ENCODE results near the gene TCF7L1. TPM values are rescaled to one million over a fixed set of nuclear protein-coding genes. Genes with fewer than 3 reads are reported as not detected.
A peak's percentile ranks its signal among the peaks of the same experiment; 100 is the strongest.

Gene TCF7L1
- polyA plus RNA-seq, 6 donors from 2014 or later = 0.35 TPM; not detected in 5

- no peaks in the 10 kb centered on the region for H3K36me3 Mint-ChIP-seq
- DNase-seq = no peak
- no peak overlapping the region for H3K27ac Mint-ChIP-seq
- H3K4me1 Mint-ChIP-seq = peaks cover 0 to 5% (median 3%) of the 10 kb centered on the region in 3 donors
- no peaks in the 10 kb centered on the region for H3K9me3 Mint-ChIP-seq
- ATAC-seq (ENCODE audit: low read depth in 2 of 2) = no peak
- H3K27me3 Mint-ChIP-seq = peaks cover 0 to 5% (median 5%) of the 10 kb centered on the region in 3 donors
- H3K4me3 Mint-ChIP-seq = no peak overlapping the region
Measured at GRCh38 chr2:85283641-85284040, 150.4 kb downstream of the TCF7L1 start.

GRCh38 chr2:85286918-85287317, 153.7 kb downstream of the TCF7L1 start:
- DNase-seq = no peak
- Mint-ChIP-seq H3K27me3 (no peaks in the 10 kb centered on the region), H3K27ac (peak overlapping the region in 1 of 6 donors; percentile 44), H3K4me1 (peaks cover 9 to 13% (median 12%) of the 10 kb centered on the region in 3 donors), H3K9me3 (no peaks in the 10 kb centered on the region), H3K4me3 (peak overlapping the region in 1 of 8 donors; percentile 16), H3K36me3 (no peaks in the 10 kb centered on the region)
- ATAC-seq (ENCODE audit: low read depth in 2 of 2) = no peak

GRCh38 chr2:85287721-85288120, 154.5 kb downstream of the TCF7L1 start:
- no peaks in the 10 kb centered on the region for H3K9me3 Mint-ChIP-seq
- ATAC-seq (ENCODE audit: low read depth in 2 of 2) (no peak), DNase-seq (no peak)
- H3K36me3 Mint-ChIP-seq = no peaks in the 10 kb centered on the region
- H3K4me3 Mint-ChIP-seq = no peak overlapping the region
- no peaks in the 10 kb centered on the region for H3K27me3 Mint-ChIP-seq
- H3K27ac Mint-ChIP-seq = peak overlapping the region in 1 of 6 donors; percentile 16
- peaks cover 9 to 13% (median 12%) of the 10 kb centered on the region in 3 donors for H3K4me1 Mint-ChIP-seq

GRCh38 chr2:85288244-85288725, 155.1 kb downstream of the TCF7L1 start:
- H3K4me1 Mint-ChIP-seq = peaks cover 9 to 13% (median 12%) of the 10 kb centered on the region in 3 donors
- no peaks in the 10 kb centered on the region for H3K36me3 Mint-ChIP-seq
- no peak overlapping the region for H3K4me3 Mint-ChIP-seq
- H3K9me3 Mint-ChIP-seq = no peaks in the 10 kb centered on the region
- H3K27ac Mint-ChIP-seq = no peak overlapping the region
- H3K27me3 Mint-ChIP-seq = no peaks in the 10 kb centered on the region
- ATAC-seq (ENCODE audit: low read depth in 2 of 2) = no peak
- no peak for DNase-seq

DNA sequence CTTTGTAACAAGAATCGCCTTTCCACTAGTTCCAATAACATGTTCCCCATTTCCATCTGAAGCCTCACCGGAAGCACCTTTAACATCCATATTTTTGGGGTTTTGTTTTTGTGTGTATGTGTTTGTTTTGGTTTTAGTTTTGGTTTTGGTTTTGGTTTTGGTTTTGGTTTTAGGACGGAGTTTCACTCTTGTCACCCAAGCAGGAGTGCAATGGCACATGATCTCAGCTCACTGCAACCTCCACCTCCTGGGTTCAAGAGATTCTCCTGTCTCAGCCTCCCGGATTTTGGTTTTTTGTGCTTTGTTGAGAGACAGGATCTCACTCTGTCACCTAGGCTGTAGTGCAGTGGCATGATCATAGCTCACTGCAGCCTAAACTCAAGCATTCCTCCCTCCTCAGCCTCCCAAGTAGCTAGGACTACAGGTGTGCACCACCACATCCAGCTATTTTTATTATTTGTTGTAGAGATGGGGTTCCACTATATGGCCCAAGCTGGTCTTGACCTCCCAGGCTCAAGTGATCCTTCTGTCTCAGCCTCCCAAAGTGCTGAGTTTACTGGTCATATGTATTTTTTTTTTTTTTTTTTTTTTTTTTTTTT, 158.3 kb downstream of the TCF7L1 start:
- ATAC-seq (ENCODE audit: low read depth in 2 of 2) (peak; percentile 35 to 57), DNase-seq (no peak)
- no peaks in the 10 kb centered on the region for H3K9me3 Mint-ChIP-seq
- no peak overlapping the region for H3K4me3 Mint-ChIP-seq
- peaks cover 8 to 12% (median 9%) of the 10 kb centered on the region in 3 donors for H3K4me1 Mint-ChIP-seq
- no peaks in the 10 kb centered on the region for H3K36me3 Mint-ChIP-seq
- H3K27ac Mint-ChIP-seq = peak overlapping the region in 4 of 6 donors; percentile 16 to 96 (median 50)
- no peaks in the 10 kb centered on the region for H3K27me3 Mint-ChIP-seq

DNA sequence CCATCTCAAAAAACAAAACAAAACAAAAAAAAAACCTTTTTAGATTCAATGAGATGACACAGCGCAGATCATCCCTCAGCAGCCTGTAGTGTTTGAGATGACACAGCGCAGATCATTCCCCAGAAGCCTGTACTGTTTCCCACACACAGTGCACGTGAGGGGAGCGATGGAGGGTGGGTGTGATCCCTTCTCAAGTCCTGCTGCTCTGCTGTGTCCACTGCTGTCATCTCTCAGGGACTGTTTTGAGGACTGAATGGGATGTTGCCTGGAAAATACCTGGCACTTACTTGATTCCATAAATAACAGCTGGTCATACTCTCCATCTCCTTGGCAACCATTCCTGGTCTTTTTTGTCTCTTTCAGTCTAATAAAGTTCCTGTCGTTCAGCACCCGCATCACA, 168.9 kb downstream of the TCF7L1 start:
- no peak overlapping the region for H3K27ac Mint-ChIP-seq
- H3K9me3 Mint-ChIP-seq = no peaks in the 10 kb centered on the region
- H3K27me3 Mint-ChIP-seq = peaks cover 9 to 24% (median 20%) of the 10 kb centered on the region in 3 donors
- DNase-seq = no peak
- ATAC-seq (ENCODE audit: low read depth in 2 of 2) = no peak
- H3K4me1 Mint-ChIP-seq = peaks cover 0 to 8% (median 4%) of the 10 kb centered on the region in 3 donors
- H3K4me3 Mint-ChIP-seq = no peak overlapping the region
- H3K36me3 Mint-ChIP-seq = no peaks in the 10 kb centered on the region

DNA sequence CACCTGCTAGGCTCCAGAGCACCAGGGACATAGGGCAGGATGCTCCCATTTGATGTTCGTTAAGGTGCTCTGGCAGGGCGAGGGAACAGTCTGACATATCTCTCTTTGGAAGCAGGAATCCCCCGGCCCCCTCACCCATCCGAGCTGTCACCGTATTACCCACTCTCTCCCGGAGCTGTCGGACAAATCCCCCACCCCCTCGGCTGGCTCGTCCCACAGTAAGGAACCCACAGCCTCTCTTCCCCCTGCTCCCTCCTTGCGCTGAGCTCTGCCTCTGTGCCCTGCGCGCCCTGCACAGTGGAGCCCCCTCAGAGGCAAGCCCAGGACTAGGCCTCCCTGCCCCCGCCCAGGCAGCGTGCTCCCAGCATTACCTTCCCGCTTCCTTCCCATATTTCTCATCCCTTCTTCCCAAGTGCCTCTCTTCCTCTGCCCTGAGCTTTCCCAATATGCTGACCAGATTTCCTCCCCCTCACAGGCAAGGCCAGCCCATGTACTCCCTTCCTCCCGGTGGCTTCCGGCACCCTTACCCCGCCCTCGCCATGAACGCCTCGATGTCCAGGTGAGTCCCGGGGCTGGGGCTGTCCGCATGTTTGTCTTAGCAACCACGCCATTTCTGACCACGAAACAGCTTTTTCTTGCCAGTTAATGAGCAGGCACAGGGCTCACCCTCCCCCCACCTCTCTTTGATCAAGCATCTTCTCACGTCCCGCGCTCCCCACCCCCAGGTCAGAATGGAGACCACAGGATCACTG, 170.8 kb downstream of the TCF7L1 start:
- peak overlapping the region in 1 of 8 donors; percentile 80 for H3K4me3 Mint-ChIP-seq
- H3K27me3 Mint-ChIP-seq = peaks cover 9 to 19% (median 15%) of the 10 kb centered on the region in 3 donors
- ATAC-seq (ENCODE audit: low read depth in 2 of 2) (no peak), DNase-seq (no peak)
- H3K4me1 Mint-ChIP-seq = peaks cover 8 to 13% (median 11%) of the 10 kb centered on the region in 3 donors
- no peaks in the 10 kb centered on the region for H3K9me3 Mint-ChIP-seq
- no peaks in the 10 kb centered on the region for H3K36me3 Mint-ChIP-seq
- H3K27ac Mint-ChIP-seq = peak overlapping the region in 1 of 6 donors; percentile 49

- peak overlapping the region in 2 of 6 donors; percentile 62 to 74 for H3K27ac Mint-ChIP-seq
- H3K36me3 Mint-ChIP-seq = no peaks in the 10 kb centered on the region
- ATAC-seq (ENCODE audit: low read depth in 2 of 2) (no peak), DNase-seq (no peak)
- H3K9me3 Mint-ChIP-seq = no peaks in the 10 kb centered on the region
- peak overlapping the region in 6 of 8 donors; percentile 46 to 80 (median 67) for H3K4me3 Mint-ChIP-seq
- peaks cover 0 to 15% (median 14%) of the 10 kb centered on the region in 3 donors for H3K27me3 Mint-ChIP-seq
- peaks cover 23 to 29% (median 24%) of the 10 kb centered on the region in 3 donors for H3K4me1 Mint-ChIP-seq
Measured at GRCh38 chr2:85307527-85307897, 174.3 kb downstream of the TCF7L1 start.

DNA sequence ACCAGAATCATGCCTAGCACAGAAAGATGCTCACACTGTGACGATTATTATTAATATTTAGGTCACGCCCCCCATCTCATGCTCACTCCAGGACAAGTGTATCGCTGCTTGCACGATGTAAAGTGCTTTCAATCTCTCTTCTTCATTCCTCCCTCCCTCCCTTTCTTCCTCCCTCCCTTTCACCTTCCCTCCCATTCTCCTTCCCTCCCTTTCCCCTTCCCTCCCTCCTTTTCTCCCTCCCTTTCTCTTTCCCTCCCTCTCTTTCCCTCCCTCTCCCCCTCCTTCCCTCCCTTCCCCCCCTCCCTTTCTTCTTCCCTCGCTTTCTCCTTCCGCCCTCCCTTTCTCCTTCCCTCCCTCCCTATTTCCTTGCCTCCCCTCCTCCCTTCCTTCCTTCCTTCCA, 175.0 kb downstream of the TCF7L1 start:
- no peaks in the 10 kb centered on the region for H3K9me3 Mint-ChIP-seq
- H3K4me1 Mint-ChIP-seq = peaks cover 23 to 29% (median 24%) of the 10 kb centered on the region in 3 donors
- peak overlapping the region in 3 of 8 donors; percentile 16 to 56 (median 16) for H3K4me3 Mint-ChIP-seq
- H3K27ac Mint-ChIP-seq = peak overlapping the region in 3 of 6 donors; percentile 6 to 71 (median 22)
- H3K36me3 Mint-ChIP-seq = no peaks in the 10 kb centered on the region
- ATAC-seq (ENCODE audit: low read depth in 2 of 2) (no peak), DNase-seq (no peak)
- H3K27me3 Mint-ChIP-seq = peaks cover 0 to 15% (median 11%) of the 10 kb centered on the region in 3 donors

GRCh38 chr2:85308896-85309555, 175.8 kb downstream of the TCF7L1 start:
- no peak for DNase-seq
- H3K27me3 Mint-ChIP-seq = peaks cover 0 to 11% (median 6%) of the 10 kb centered on the region in 3 donors
- peak; percentile 16 to 34 for ATAC-seq (ENCODE audit: low read depth in 2 of 2)
- H3K27ac Mint-ChIP-seq = peak overlapping the region; percentile 61 to 97 (median 93)
- H3K36me3 Mint-ChIP-seq = no peaks in the 10 kb centered on the region
- H3K4me3 Mint-ChIP-seq = peak overlapping the region; percentile 56 to 87 (median 78)
- no peaks in the 10 kb centered on the region for H3K9me3 Mint-ChIP-seq
- peaks cover 24 to 29% (median 28%) of the 10 kb centered on the region in 3 donors for H3K4me1 Mint-ChIP-seq

GRCh38 chr2:85309699-85310321, 176.6 kb downstream of the TCF7L1 start:
- Mint-ChIP-seq H3K4me1 (peaks cover 28 to 33% (median 28%) of the 10 kb centered on the region in 3 donors), H3K36me3 (no peaks in the 10 kb centered on the region), H3K4me3 (peak overlapping the region; percentile 51 to 87 (median 81)), H3K27ac (peak overlapping the region; percentile 39 to 97 (median 83)), H3K27me3 (peaks cover 0 to 6% (median 0%) of the 10 kb centered on the region in 3 donors), H3K9me3 (no peaks in the 10 kb centered on the region)
- no peak for DNase-seq
- ATAC-seq (ENCODE audit: low read depth in 2 of 2) = peak; percentile 51 to 59

GRCh38 chr2:85310330-85310729, 177.1 kb downstream of the TCF7L1 start:
- peaks cover 0 to 3% (median 0%) of the 10 kb centered on the region in 3 donors for H3K27me3 Mint-ChIP-seq
- peak overlapping the region in 5 of 6 donors; percentile 51 to 97 (median 95) for H3K27ac Mint-ChIP-seq
- H3K4me1 Mint-ChIP-seq = peaks cover 26 to 33% (median 28%) of the 10 kb centered on the region in 3 donors
- H3K9me3 Mint-ChIP-seq = no peaks in the 10 kb centered on the region
- DNase-seq (no peak), ATAC-seq (ENCODE audit: low read depth in 2 of 2) (no peak)
- no peaks in the 10 kb centered on the region for H3K36me3 Mint-ChIP-seq
- H3K4me3 Mint-ChIP-seq = peak overlapping the region in 7 of 8 donors; percentile 51 to 87 (median 79)

DNA sequence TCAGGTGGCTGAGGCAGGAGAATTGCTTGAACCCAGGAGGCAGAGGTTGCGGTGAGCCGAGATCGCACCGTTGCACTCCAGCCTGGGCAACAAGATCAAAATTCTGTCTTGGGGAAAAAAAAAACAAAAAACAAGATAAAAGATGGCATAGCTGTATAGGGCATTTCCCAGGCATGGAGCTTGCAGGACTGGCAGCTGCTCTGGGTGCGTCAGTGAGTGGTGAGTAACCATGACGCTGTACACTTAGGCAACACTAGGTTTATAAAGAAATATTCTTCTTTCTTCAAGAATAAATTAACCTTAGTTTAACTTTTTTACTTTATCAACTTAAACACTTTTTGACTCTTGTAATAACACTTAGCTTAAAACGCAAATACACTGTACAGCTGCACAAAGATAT, 179.2 kb downstream of the TCF7L1 start:
- Mint-ChIP-seq H3K4me1 (peaks cover 27 to 36% (median 28%) of the 10 kb centered on the region in 3 donors), H3K27ac (peak overlapping the region in 2 of 6 donors; percentile 38 to 56), H3K36me3 (peaks cover 0 to 6% of the 10 kb centered on the region in 2 donors), H3K4me3 (no peak overlapping the region), H3K9me3 (no peaks in the 10 kb centered on the region), H3K27me3 (no peaks in the 10 kb centered on the region)
- ATAC-seq (ENCODE audit: low read depth in 2 of 2) (no peak), DNase-seq (no peak)
